DND-41 (cell line): Measurements from ENCODE around the gene PTTG2.

Experiments used
- ATAC-seq: fragments of 200-7000 bp; cut with Tn5 transposase; 3 replicates; pipeline ENCODE4 v1.9.1; 2021; ENCODE audit warnings: low read depth; ENCODE audit not compliant: insufficient read depth
- DNase-seq: peaks from one replicate; pipeline ENCODE4 v3.0.0-alpha.2; 2020
- H2AFZ ChIP-seq: 2 replicates; pipeline ENCODE4 v1.6.0; 2012; ENCODE audit warnings: low read depth, low read length
- H3K27ac ChIP-seq: 2 replicates; pipeline ENCODE4 v1.5.1; 2012; ENCODE audit warnings: low read length, inconsistent platforms
- H3K27me3 ChIP-seq: fragments of 200-600 bp; sonication (generic); 2 replicates; pipeline ENCODE4 v1.6.0; 2012; ENCODE audit warnings: low read length, mild to moderate bottlenecking, inconsistent platforms; ENCODE audit not compliant: insufficient read depth, poor library complexity
- H3K36me3 ChIP-seq: 2 replicates; pipeline ENCODE4 v1.5.1; 2012; ENCODE audit warnings: low read length, inconsistent platforms; ENCODE audit not compliant: insufficient read depth
- H3K4me1 ChIP-seq: 2 replicates; pipeline ENCODE4 v1.5.1; 2012; ENCODE audit warnings: mild to moderate bottlenecking, low read length; ENCODE audit not compliant: insufficient read depth
- H3K4me2 ChIP-seq: 2 replicates; pipeline ENCODE4 v1.6.0; 2012; ENCODE audit warnings: mild to moderate bottlenecking, moderate library complexity, low read length, inconsistent platforms; ENCODE audit not compliant: insufficient read depth
- H3K4me3 ChIP-seq, 2 experiments: fragments of 200-600 bp in 1 of 2; shearing (Covaris generic) in 1 of 2; 2 replicates each; pipeline ENCODE4 v1.5.1; 2012 to 2016; ENCODE audit warnings: inconsistent platforms in 2 of 2, low read length in 2 of 2, mild to moderate bottlenecking in 2 of 2, low read depth in 1 of 2, moderate library complexity in 1 of 2
- H3K79me2 ChIP-seq: 2 replicates; pipeline ENCODE4 v1.6.0; 2012; ENCODE audit warnings: low read length, inconsistent platforms; ENCODE audit not compliant: insufficient read depth
- H3K9ac ChIP-seq: 2 replicates; pipeline ENCODE4 v1.6.0; 2012; ENCODE audit warnings: low read depth, mild to moderate bottlenecking, inconsistent platforms, low read length, moderate library complexity
- H3K9me3 ChIP-seq: 2 replicates; pipeline ENCODE4 v1.5.1; 2012; ENCODE audit warnings: low read length, moderate library complexity, mild to moderate bottlenecking, inconsistent platforms; ENCODE audit not compliant: insufficient read depth, severe bottlenecking
- H4K20me1 ChIP-seq: 2 replicates; pipeline ENCODE4 v1.6.0; 2012; ENCODE audit warnings: low read length; ENCODE audit not compliant: insufficient read depth
- CTCF ChIP-seq: IDR thresholded peaks from 2 replicates; pipeline ENCODE4 v1.5.1; 2012; ENCODE audit warnings: borderline replicate concordance, low read length, moderate library complexity, mild to moderate bottlenecking; ENCODE audit not compliant: poor library complexity, severe bottlenecking; ENCODE audit errors: extremely low read depth
- EZH2 ChIP-seq: IDR thresholded peaks from 3 replicates; pipeline ENCODE4 v1.6.1; 2012; ENCODE audit warnings: borderline replicate concordance, low read depth, mild to moderate bottlenecking, moderate library complexity, low read length, inconsistent platforms; ENCODE audit not compliant: severe bottlenecking

PTTG2 gene

DNA sequence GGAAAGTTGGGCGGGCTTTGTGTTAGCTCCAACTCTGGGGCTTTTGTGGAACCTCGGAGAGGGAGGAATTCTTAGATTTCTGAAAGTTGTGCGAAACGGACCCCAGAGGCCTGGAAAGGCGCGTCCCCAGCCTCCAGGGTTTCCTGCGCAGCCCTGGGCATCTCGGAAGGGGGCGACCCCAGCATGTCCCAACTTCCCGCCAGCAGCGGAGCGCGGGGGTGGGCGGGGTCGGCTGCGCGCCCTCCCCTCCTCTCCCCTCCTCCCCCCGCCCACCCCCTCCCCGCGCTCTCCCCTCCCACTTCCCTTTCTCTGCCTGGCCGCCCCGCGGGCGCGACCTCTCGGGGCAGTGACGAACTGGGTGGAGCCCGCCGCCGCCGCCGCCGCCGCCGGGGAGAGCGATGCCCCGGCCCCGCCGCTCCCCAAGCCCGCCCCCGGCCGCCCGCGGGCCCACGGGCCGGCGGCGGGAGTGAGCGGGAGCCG lies 16.8 kb downstream of the PTTG2 start:
- Histone ChIP-seq H3K36me3 (no peaks in the 10 kb centered on the region), H3K9ac (peak overlapping the region; percentile 86), H4K20me1 (peaks cover 13% of the 10 kb centered on the region; the same call in 1 of the 2 replicates), H3K4me1 (peaks cover 33% of the 10 kb centered on the region), H3K79me2 (peaks cover 40% of the 10 kb centered on the region), H2AFZ (peak overlapping the region; percentile 78), H3K4me2 (peak overlapping the region; percentile 73), H3K9me3 (no peaks in the 10 kb centered on the region), H3K4me3 (peak overlapping the region; percentile 75 to 76; a peak in 3 of 4 replicates), H3K27me3 (no peaks in the 10 kb centered on the region), H3K27ac (peak overlapping the region; percentile 67)
- DNase-seq = peak; percentile 85
- peak; percentile 87 for ATAC-seq
- peak; percentile 43 for TF ChIP-seq CTCF
- no peak for TF ChIP-seq EZH2

DNA sequence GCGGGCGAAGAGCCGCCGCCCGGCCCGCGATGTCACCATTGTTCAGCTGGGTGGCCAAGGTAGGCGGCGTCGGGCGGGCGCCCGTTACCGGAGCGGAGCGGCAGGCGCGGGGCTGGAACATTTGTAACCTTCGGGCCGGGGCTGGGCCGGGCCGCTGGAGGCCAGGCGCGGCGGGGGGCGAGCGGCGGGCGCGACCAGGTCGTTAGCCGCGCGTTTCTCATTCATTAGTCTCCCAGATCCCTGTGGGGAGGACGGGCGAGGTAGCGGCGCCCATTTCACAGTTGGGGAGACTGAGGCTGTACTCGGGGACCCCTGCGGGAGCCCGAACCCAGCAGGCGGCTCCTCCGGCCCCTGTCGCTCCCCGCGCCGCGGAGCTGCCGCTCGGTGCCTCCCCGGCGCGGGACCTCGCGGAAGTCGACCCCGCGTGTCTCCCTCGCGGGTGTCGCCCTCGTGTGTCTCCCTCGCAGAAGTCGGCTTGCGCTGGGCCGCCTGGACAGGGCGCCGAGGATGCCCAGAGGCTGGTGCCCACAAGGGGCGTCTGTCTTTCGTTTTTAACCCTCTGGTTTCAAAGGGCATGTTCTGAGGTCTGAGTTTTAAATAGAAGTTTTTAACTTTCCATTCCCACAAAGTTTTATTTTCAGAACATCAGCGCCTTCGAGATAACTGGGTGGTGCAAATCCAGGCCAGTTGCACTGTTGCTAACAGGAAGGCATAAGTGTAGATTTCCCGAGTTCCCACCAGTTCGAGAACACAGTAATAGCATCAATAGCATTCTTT lies 17.5 kb downstream of the PTTG2 start:
- Histone ChIP-seq H4K20me1 (peaks cover 18% of the 10 kb centered on the region; the same call in 1 of the 2 replicates), H3K79me2 (peaks cover 47% of the 10 kb centered on the region), H3K4me3 (peak overlapping the region; percentile 75 to 76; a peak in 3 of 4 replicates), H3K36me3 (no peaks in the 10 kb centered on the region), H3K27me3 (no peaks in the 10 kb centered on the region), H3K4me1 (peaks cover 33% of the 10 kb centered on the region), H3K9me3 (no peaks in the 10 kb centered on the region), H3K9ac (peak overlapping the region; percentile 86), H3K27ac (peak overlapping the region; percentile 20), H3K4me2 (peak overlapping the region; percentile 73), H2AFZ (peak overlapping the region; percentile 78)
- TF ChIP-seq CTCF (peak; percentile 72), EZH2 (no peak)
- ATAC-seq (peak; percentile 72), DNase-seq (peak; percentile 69)

DNA sequence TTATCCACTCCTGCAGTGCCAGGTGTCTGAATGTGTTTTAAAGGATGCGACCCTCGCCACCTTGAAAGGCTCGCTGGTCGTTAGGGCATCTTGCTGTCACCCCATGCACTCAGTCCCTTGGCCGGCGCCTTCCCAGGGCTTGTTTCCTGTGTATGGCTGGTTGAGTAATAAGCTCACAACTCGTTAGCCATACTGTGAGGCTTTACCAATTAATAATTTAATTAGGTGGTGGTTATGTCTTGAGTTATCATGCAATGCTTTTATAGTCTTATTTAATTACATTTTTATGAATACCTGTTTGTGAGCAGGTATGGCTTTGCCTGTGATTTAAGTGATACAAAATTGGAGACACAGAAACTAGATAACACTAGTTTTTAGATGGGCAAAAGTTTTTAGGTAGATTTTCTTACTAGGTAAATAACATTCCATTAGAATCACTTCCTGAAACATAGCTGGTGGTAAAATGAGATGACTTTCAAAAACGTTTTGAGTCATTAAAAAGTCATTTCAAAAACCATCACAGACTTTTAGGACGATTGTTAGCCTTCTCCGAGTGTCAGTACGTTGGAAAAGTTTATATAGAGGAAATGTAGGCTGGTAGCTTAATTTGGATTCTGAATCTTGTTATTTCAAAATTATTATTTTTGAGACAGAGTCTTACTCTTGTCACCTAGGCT lies 18.2 kb downstream of the PTTG2 start:
- Histone ChIP-seq H3K4me2 (peak overlapping the region; percentile 73), H3K9me3 (no peaks in the 10 kb centered on the region), H3K79me2 (peaks cover 50% of the 10 kb centered on the region), H4K20me1 (peaks cover 21% of the 10 kb centered on the region; the same call in 1 of the 2 replicates), H3K4me3 (peak overlapping the region; percentile 75 to 76; a peak in 3 of 4 replicates), H3K9ac (peak overlapping the region; percentile 86), H3K4me1 (peaks cover 33% of the 10 kb centered on the region), H2AFZ (peak overlapping the region; percentile 78; the same call in 1 of the 2 replicates), H3K36me3 (no peaks in the 10 kb centered on the region), H3K27me3 (no peaks in the 10 kb centered on the region), H3K27ac (peak overlapping the region; percentile 20; the same call in 1 of the 2 replicates)
- ATAC-seq = no peak; the same call in 2 of the 3 replicates
- no peak for DNase-seq
- TF ChIP-seq CTCF = no peak
- no peak for TF ChIP-seq EZH2
